Activated CD4-positive, alpha-beta T cell treated with anti-CD3 and anti-CD28 coated beads for 4 hours (primary cell): ENCODE data around the gene CNOT4.
"Not testable (repeated sequence)": the region's sequence is repeated elsewhere in the genome, so short reads cannot be mapped to it uniquely, and the experiment has no call there.

Experiments
- DNase-seq, 2 donors: peaks; one replicate each; pipeline ENCODE4 v3.0.0-alpha.2; 2020

CNOT4 gene

DNA sequence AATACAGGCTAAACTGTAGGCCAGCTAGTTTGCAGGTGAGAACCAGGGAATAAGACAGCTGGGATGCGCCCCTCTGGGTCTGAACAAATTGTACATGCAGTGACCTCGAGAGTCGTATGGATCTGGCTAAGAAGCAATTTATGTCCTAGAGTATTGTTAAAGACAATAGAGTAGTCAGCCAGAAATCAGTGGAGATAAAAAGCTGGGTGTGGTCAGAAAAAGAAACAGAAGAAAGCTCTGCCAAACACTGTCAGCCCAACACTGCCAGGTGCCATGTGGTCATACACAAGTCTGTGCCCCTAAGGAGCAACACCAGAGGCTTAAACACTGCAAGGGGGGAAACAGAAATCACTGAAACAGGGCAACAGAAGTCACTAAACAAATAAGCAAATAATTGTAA lies 62.2 kb downstream of the CNOT4 start:
- no peak for DNase-seq

- no peak for DNase-seq
These were observed 64.2 kb downstream of the CNOT4 start for GRCh38 chr7:135445690-135446089.

- DNase-seq: not testable (repeated sequence)
These were observed 64.6 kb downstream of the CNOT4 start for GRCh38 chr7:135445266-135445665.

- no peak for DNase-seq
These were observed 68.1 kb downstream of the CNOT4 start for GRCh38 chr7:135441791-135442190.

DNA sequence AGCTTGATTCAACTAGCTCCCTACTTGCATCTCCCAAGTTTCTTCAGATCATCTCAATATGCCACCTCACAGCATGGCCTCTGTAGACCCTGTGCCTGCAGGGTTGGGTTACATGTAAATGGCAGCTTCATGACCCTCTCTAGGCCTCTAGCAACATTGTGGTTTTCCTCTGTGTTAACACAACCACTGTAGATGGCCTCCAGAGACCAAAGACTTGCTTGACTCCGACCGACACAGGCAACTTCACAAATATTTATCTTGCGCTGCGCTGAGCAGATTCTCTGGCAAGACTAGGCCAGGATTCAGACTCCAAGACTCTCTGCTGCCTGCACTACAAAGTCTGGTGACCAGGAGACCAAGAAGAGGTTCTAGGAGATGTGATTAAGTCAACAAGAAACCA lies 75.9 kb downstream of the CNOT4 start:
- DNase-seq: no peak

- DNase-seq: no peak
These were observed 79.3 kb downstream of the CNOT4 start for GRCh38 chr7:135430626-135431025.

DNA sequence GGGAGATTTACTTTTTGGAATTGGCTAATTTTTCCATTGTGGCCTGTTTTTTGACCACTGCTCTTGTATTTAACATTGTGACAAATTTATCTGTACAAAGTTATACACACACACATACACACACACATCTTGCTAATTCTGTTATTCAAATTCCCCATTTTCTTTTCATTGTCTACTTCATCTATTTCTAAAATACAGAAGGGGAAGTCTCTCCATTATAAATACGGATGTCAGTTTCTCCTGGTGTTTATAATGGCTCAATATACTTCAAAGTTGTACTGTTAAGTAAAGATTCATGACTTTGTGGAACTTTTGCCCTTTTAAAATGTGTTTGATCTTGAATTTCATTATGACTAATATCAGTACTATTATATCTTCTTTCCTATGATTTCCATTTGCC lies 81.0 kb downstream of the CNOT4 start:
- DNase-seq: no peak

GRCh38 chr7:135428011-135428410 lies 81.9 kb downstream of the CNOT4 start:
- DNase-seq: no peak

DNA sequence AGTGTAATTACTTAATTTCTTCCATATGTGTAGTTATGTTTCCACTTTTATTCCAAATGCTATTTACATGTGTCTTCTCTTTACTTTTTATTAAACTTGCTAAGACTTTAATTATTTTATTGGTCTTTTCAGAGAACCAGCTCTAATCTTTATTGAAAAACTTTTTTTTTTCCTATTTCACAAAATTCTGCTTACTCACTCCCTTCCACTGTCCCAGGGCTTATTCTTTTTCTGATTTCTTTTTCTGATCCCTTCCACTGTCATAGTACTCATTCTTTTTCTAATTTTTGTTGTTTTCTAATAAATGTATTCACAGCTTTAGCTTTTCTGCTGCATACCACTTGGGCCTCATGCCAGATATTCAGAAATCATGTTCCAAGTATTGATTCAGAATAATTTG lies 82.7 kb downstream of the CNOT4 start:
- DNase-seq: no peak

DNA sequence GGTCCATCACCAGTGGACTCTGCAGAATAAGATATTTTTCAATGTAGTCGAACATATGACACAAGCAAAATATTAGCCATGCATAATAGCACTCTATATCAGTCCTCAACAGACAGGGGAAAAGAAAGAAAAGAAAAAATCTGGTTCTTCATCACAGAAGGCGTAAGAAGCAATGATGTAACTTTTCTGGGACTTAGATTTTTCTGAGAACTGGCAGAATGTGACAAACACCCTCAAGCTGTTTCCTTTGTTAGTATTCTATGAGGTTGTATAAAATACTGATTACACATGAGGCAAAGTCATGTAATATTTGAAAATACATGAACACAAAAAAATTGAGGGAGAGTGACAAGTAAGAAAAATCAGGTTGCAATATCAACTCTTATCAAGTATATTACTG lies 84.9 kb downstream of the CNOT4 start:
- no peak for DNase-seq

GRCh38 chr7:135420786-135421185 lies 89.1 kb downstream of the CNOT4 start:
- no peak for DNase-seq

- no peak for DNase-seq
These were observed 93.5 kb downstream of the CNOT4 start for GRCh38 chr7:135416431-135416830.

DNA sequence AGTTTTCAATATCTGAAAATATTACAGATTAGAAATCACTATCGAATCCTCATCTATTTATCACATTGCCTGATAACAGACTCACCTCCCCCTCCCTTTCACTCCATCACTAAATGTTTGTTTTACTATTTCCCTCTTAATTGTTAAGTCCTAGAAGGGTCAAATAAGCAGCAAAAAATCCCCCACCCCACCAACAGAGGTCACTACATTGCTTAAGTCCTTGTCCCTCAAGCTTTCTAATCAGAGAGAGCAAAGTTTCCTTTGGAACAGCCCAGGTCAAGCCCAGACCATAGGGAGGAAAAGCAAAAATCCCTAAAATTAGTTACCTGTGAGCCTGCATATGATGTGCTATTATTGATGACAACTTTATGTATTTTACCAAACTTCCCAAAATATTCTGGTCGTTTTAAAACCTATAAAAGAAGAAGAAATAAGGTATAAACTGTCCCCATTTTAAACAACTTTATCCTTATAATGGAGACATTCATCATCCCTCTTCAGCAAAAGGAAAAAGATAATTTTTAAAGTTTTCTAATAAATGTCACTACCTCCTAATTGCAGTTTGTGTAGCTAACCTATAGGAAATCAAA lies 95.0 kb downstream of the CNOT4 start:
- peak; percentile 3 to 26 for DNase-seq

GRCh38 chr7:135414208-135414607 lies 95.7 kb downstream of the CNOT4 start:
- no peak for DNase-seq

- DNase-seq: no peak
These were observed 98.8 kb downstream of the CNOT4 start for GRCh38 chr7:135411098-135411497.

- no peak for DNase-seq
These were observed 99.4 kb downstream of the CNOT4 start for GRCh38 chr7:135410543-135410942.

DNA sequence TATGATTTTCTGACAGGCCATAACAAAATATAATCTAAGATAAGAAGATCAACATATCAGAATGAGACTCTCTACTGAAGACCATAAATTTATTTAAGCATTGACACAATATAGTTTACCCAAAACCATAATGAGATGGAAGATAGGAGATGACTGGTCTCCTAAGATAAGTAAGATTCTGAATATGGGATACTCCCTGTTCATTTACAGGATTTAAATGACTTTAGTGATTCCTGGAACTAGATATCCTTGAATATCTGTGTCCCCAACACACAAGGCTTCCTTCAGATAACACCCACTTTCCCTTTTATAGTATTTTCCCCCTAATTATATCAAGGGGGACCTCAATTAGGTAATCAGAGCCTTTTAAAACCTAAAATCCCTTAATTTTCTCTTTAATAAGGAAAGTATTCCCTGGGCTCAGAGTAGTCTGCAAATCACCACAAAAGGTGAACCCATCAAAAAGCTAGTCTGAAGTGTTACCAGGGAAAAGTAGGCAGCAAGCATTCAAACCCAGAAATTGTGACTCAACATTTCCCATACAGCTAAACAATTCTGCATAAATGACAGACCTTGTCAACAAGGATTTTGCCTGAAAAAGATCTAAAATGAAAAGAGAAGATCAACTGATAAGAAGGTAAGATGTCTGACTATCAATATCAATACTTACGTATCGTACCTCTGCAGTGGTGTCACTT lies 99.9 kb downstream of the CNOT4 start:
- DNase-seq: no peak

- no peak for DNase-seq
These were observed 102.0 kb downstream of the CNOT4 start for GRCh38 chr7:135407884-135408283.

DNA sequence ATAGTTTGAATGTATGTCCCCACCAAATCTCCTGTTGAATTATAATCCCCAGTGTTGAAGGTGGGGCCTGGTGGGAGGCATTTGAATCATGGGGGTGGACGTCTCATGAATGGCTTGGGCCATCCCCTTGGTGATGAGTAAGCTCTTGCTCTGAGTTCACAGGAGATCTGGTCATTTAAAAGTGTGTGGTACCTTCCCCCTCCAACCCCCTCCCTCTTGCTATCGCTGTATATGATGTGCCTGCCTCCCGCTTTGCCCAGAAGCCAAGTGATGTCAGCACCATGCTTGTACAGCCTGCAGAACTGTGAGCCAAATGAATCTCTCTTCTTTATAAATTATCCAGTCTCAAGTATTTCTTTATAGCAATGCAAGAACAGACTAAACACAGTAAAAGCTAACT lies 103.0 kb downstream of the CNOT4 start:
- DNase-seq: no peak

- no peak for DNase-seq
These were observed 103.9 kb downstream of the CNOT4 start for GRCh38 chr7:135405969-135406368.

DNA sequence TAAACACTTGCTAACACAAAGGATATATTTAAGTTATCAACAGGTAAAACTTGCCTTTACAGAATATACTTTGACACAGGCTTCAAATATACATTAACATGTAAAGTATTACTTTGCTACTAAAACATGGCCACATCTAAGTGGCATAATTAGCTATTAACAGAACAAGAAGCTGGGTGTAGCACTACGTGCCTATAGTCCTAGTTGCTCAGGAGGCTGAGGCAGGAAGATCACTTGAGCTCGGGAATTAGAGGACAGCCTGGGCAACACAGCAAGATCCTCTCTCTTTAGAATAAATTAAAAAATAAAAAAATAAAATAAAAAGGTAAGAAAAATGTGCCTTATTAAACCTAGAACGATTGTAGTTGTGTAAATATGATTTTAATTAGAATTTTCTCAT lies 106.6 kb downstream of the CNOT4 start:
- DNase-seq: no peak

- no peak for DNase-seq
These were observed 112.2 kb downstream of the CNOT4 start for GRCh38 chr7:135397689-135398088.

DNA sequence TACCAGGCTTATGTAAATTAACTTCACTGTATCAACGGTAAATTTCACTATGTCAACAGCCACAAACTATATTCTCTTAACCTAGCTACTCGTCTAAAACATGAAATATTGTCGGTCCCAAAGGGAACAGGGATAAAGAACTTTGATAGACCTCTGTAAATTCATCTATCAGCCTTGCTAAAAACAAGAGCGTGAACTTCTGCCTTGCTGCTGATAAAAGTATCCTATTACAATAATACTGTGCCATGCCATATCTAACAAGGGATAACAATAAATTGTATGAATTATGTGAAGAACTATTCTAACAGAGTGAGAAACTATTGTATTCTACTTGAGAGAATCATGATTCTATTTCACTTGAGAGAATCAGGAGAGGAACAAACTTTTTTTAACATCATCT lies 117.2 kb downstream of the CNOT4 start:
- no peak for DNase-seq

DNA sequence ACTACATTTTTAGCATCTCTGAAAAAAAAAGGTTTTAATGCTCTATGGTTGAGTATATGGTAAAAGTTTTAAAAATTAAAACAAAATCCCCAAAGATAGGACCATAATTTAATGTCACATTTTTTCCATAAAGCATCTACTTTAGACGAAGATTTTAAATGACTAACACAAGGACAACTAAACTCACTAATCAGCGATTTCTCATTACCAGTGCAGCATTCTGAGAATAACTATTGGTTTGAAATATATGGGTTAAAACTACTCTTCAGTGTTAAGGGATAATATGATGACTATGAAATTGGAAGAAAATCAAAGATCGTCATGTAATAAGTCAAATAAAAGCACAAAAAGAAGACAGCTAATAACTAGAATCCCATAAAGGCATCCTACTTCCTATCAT lies 118.4 kb downstream of the CNOT4 start:
- DNase-seq: no peak

- no peak for DNase-seq
These were observed 119.1 kb downstream of the CNOT4 start for GRCh38 chr7:135390829-135391228.
